GM18951 (cell line): ENCODE data around the gene CNTFR.
"Not testable (repeated sequence)": the region's sequence is repeated elsewhere in the genome, so short reads cannot be mapped to it uniquely, and the experiment has no call there.

Experiments
- POLR2A ChIP-seq: IDR thresholded peaks from 4 replicates; pipeline ENCODE4 v1.6.1; 2011; ENCODE audit warnings: mild to moderate bottlenecking; ENCODE audit not compliant: insufficient read length, insufficient read depth; ENCODE audit errors: extremely low read depth
- in situ Hi-C: fragments of 300-500 bp; cut with MboI; formaldehyde crosslinking; loops from one replicate; pipeline ENCODE4 v1.12.0; 2022; ENCODE audit warnings: low sequenced_read_pairs, mixed read lengths, inconsistent platforms; ENCODE audit not compliant: unreplicated experiment

Gene CNTFR, protein sequence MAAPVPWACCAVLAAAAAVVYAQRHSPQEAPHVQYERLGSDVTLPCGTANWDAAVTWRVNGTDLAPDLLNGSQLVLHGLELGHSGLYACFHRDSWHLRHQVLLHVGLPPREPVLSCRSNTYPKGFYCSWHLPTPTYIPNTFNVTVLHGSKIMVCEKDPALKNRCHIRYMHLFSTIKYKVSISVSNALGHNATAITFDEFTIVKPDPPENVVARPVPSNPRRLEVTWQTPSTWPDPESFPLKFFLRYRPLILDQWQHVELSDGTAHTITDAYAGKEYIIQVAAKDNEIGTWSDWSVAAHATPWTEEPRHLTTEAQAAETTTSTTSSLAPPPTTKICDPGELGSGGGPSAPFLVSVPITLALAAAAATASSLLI

GRCh38 chr9:34589636-34590380 lies at the start of gene CNTFR:
TSS of gene CNTFR (minus strand) at chr9:34589724. CDS start at chr9:34568981, 20,743 bp downstream.
- TF ChIP-seq POLR2A, result no peak
- in situ Hi-C loops, result loop anchor here (10.0 kb wide), 1 partner anchor 155 kb away; no protein-coding TSS in a partner anchor

- in situ Hi-C loops, result not testable (repeated sequence)
Measured at GRCh38 chr9:34639322-34639721, 49.8 kb upstream of the CNTFR start.

GRCh38 chr9:34638138-34638445 lies 48.6 kb upstream of the CNTFR start:
- TF ChIP-seq POLR2A, result no peak
- in situ Hi-C loops, result no loop called here

- TF ChIP-seq POLR2A, result peak; percentile 89
- in situ Hi-C loops, result no loop called here
Measured at GRCh38 chr9:34637356-34638137, 48.0 kb upstream of the CNTFR start, which contains the start of gene SIGMAR1. TSS of gene SIGMAR1 (minus strand) at chr9:34637787. CDS start at chr9:34637697, 90 bp downstream.

DNA sequence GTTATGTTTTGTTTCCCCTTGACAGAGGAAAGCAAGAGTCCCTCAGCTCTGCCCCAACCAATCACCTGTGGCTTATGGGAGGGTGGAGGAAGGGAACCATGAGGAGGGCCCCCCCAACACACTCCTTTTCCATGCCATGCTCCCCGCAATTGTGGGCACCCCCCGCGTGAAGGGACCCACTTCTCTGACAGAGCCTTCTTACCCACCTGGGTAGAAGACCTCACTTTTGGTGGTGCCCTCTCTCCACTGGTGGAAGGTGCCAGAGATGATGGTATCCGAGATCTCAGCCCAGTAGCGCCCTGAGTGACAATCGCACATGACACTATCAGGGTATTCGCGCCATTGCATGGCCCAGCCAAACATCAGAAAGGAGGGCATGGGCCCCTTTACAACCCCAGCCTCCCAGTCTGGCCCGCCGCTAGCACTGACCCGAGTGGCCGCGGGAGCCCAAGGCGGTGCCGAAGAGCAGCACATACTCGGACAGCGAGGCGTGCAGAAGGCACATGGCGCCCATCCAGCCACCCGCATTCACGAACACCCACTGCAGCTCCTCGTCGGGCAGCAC lies 47.3 kb upstream of the CNTFR start:
- no peak for TF ChIP-seq POLR2A
- in situ Hi-C loops, result no loop called here

- no peak for TF ChIP-seq POLR2A
- in situ Hi-C loops, result no loop called here
Measured at GRCh38 chr9:34635556-34635955, 46.0 kb upstream of the CNTFR start.

DNA sequence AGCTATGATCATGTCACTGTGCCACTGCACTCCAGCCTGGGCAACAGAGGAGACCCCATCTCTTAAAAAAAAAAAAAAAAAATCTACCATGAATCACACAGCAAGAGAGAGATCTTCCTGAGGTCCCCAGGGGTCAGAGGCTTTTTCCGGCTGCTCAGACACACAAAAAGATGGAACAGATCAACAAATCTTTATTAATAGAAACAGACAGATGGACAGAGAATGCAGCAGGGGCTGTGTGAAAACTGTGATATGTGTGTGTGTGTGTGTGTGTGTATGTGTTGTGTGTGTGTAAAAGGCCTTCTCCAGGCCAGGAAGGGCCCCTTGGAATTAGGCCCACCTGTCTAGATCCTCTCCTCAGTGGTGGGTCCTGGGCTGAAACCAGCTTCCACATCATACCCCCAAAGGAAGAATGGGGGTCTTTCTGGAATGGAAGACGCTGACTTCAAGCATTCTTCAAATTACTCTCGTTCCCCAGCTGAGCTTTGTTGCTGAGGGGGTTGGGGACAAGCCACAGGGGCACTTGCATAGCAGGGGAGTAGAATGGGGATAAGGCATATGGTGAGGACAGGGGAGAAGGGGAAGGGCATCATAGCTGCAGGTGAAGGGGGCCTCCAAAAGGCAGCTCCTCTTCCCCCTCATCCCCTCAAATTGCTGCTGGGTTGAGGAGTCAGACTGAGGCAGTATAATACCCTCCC lies 45.2 kb upstream of the CNTFR start:
- no peak for TF ChIP-seq POLR2A
- in situ Hi-C loops, result no loop called here

- no peak for TF ChIP-seq POLR2A
- in situ Hi-C loops, result no loop called here
Measured at GRCh38 chr9:34633851-34634550, 44.5 kb upstream of the CNTFR start.

DNA sequence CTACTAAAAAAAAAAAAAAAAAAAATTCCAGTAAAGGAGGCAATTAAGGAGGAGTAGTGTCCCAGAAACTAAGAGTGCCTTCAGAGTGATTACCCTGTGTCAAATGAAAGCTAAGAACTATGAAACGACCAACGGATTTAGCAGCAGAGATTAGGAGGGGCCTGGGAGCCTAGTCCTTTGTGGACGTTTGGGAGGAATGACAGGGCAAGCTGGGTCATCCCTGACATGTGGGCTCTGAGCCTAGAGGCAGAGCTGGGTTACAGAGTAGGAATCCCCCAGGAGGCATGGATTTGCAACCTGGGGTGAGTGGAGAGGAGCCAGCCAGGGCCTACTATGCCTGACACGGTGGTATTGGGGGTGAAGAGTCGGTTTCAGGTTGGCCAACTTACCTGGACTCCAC lies 43.6 kb upstream of the CNTFR start:
- no peak for TF ChIP-seq POLR2A
- in situ Hi-C loops, result no loop called here

DNA sequence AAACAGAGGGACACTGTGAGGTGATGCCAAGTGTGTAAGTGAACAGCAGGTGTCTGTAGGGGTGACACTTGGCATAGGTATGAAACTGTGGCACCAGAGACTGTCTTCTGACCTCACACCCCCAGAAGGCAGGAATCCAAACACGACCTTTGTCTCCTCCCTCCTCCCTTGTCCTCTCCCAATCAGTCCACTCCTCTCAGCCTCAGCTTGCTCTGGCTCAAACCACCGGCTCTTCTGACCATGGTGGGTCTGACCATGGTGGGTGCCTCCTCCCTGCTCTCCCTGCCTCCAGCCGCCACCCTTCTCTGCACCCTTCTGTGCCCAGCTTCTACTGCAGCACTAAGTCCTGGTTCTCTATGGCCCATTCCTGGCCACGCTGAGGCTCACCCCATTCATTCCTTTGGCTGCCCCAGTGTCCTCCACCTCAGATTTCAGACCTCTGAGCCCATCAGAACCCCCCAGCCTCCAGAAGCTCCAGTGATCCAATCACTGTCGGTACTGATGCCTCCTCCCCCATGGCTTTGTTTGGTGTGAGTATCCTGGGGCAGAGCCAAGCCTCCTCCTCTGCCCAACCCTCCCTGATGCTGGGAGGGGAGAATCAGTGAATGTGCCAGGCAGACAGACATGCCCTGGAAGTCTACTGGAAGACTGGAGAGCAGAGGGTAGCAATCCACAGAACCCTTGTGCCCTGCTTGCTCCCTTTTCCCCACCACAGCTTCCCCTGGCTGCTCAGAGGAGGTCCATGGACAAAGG lies 41.1 kb upstream of the CNTFR start:
- no peak for TF ChIP-seq POLR2A
- in situ Hi-C loops, result no loop called here

DNA sequence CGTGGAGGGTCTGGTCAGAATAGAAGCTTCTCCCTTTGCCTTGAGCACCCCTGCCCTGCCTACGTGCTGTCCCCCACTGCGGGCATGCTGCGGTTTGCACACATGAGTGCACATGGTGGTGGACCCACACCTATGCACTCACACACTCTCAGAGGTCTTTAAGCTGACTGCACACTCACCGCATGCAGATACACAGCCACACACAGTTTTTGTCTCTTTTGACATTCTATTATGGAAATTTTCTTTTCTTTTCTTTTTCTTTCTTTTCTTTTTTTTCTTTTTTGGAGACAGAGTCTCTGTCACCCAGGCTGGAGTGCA lies 39.9 kb upstream of the CNTFR start:
- TF ChIP-seq POLR2A, result no peak
- in situ Hi-C loops, result no loop called here
